H9 (cell line): Measurements from ENCODE around the gene GDPD2. TPM values are rescaled to one million over a fixed set of nuclear protein-coding genes. Genes with fewer than 3 reads are reported as not detected.

Source experiments
- DNase-seq: peaks from one replicate; pipeline ENCODE4 v3.0.0-alpha.2; 2017
- H2AFZ ChIP-seq: one replicate; pipeline ENCODE4 v1.6.1; 2013; ENCODE audit warnings: mild to moderate bottlenecking, low read length, control low read depth, moderate library complexity
- H2AK5ac ChIP-seq: 2 replicates; pipeline ENCODE4 v1.6.1; 2013; ENCODE audit warnings: low read length, control low read depth, mixed read lengths; ENCODE audit not compliant: insufficient read length
- H2BK120ac ChIP-seq: one replicate; pipeline ENCODE4 v1.6.1; 2013; ENCODE audit warnings: low read depth, mild to moderate bottlenecking, low read length, control low read depth, inconsistent platforms; ENCODE audit not compliant: poor library complexity, severe bottlenecking
- H2BK12ac ChIP-seq: 2 replicates; pipeline ENCODE4 v1.6.1; 2013; ENCODE audit warnings: low read length, control low read depth, mixed read lengths, low read depth; ENCODE audit not compliant: insufficient read length
- H2BK15ac ChIP-seq: 2 replicates; pipeline ENCODE4 v1.6.1; 2013; ENCODE audit warnings: low read depth, low read length, control low read depth
- H2BK20ac ChIP-seq: one replicate; pipeline ENCODE4 v1.6.1; 2013; ENCODE audit warnings: low read depth, mild to moderate bottlenecking, low read length, control low read depth, inconsistent platforms; ENCODE audit not compliant: poor library complexity, severe bottlenecking
- H2BK5ac ChIP-seq: 2 replicates; pipeline ENCODE4 v1.6.1; 2013; ENCODE audit warnings: low read length, control low read depth, mixed read lengths; ENCODE audit not compliant: insufficient read length
- H3K14ac ChIP-seq: 2 replicates; pipeline ENCODE4 v1.6.1; 2013; ENCODE audit warnings: low read length, control low read depth; ENCODE audit not compliant: insufficient read depth
- H3K18ac ChIP-seq: 2 replicates; pipeline ENCODE4 v1.6.1; 2013; ENCODE audit warnings: low read depth, mild to moderate bottlenecking, mixed read lengths, low read length, control low read depth; ENCODE audit not compliant: insufficient read length
- H3K23ac ChIP-seq: 2 replicates; pipeline ENCODE4 v1.6.1; 2013; ENCODE audit warnings: low read length, control low read depth, mixed read lengths, low read depth; ENCODE audit not compliant: insufficient read length
- H3K23me2 ChIP-seq: 2 replicates; pipeline ENCODE4 v1.6.1; 2013; ENCODE audit warnings: low read depth, mild to moderate bottlenecking, mixed read lengths, low read length, control low read depth; ENCODE audit not compliant: insufficient read length, poor library complexity, severe bottlenecking
- H3K27ac ChIP-seq: 2 replicates; pipeline ENCODE4 v1.5.1; 2013; ENCODE audit warnings: low read length, control low read depth, mixed read lengths, low read depth; ENCODE audit not compliant: insufficient read length
- H3K27me3 ChIP-seq: 2 replicates; pipeline ENCODE4 v1.6.1; 2013; ENCODE audit warnings: low read length, control low read depth, inconsistent platforms; ENCODE audit not compliant: insufficient read depth
- H3K4ac ChIP-seq: 2 replicates; pipeline ENCODE4 v1.6.1; 2013; ENCODE audit warnings: low read depth, mild to moderate bottlenecking, control low read depth, inconsistent platforms, low read length, moderate library complexity
- H3K4me1 ChIP-seq: 2 replicates; pipeline ENCODE4 v1.6.1; 2013; ENCODE audit warnings: low read length, control low read depth, inconsistent platforms; ENCODE audit not compliant: insufficient read depth
- H3K4me2 ChIP-seq: 2 replicates; pipeline ENCODE4 v1.6.1; 2013; ENCODE audit warnings: low read length, control low read depth, mixed read lengths; ENCODE audit not compliant: insufficient read length, insufficient read depth
- H3K56ac ChIP-seq: 2 replicates; pipeline ENCODE4 v1.6.1; 2013; ENCODE audit warnings: low read depth, mild to moderate bottlenecking, mixed read lengths, low read length, control low read depth; ENCODE audit not compliant: insufficient read length
- H3K79me1 ChIP-seq: 2 replicates; pipeline ENCODE4 v1.6.1; 2013; ENCODE audit warnings: low read depth, mild to moderate bottlenecking, moderate library complexity, low read length, control low read depth, inconsistent platforms; ENCODE audit not compliant: insufficient read depth, poor library complexity, severe bottlenecking
- H3K79me2 ChIP-seq: 2 replicates; pipeline ENCODE4 v1.6.1; 2013; ENCODE audit warnings: low read length, control low read depth, inconsistent platforms; ENCODE audit not compliant: insufficient read depth
- H3K9ac ChIP-seq: 2 replicates; pipeline ENCODE4 v1.6.1; 2013; ENCODE audit warnings: low read length, control low read depth, mixed read lengths; ENCODE audit not compliant: insufficient read length; ENCODE audit errors: extremely low read depth
- H3K9me3 ChIP-seq: one replicate; pipeline ENCODE4 v1.6.1; 2013; ENCODE audit warnings: low read depth, low read length, inconsistent platforms; ENCODE audit not compliant: control insufficient read depth
- H3T11ph ChIP-seq: one replicate; pipeline ENCODE4 v1.6.1; 2013; ENCODE audit warnings: mild to moderate bottlenecking, low read length, control low read depth, inconsistent platforms
- H4K20me1 ChIP-seq: one replicate; pipeline ENCODE4 v1.6.1; 2013; ENCODE audit not compliant: control insufficient read depth, insufficient read length, insufficient read depth
- H4K5ac ChIP-seq: 2 replicates; pipeline ENCODE4 v1.6.1; 2013; ENCODE audit warnings: low read depth, mild to moderate bottlenecking, mixed read lengths, low read length, control low read depth; ENCODE audit not compliant: insufficient read length
- H4K8ac ChIP-seq: replicated peaks from 2 replicates; pipeline ENCODE4 v1.6.1; 2013; ENCODE audit warnings: low read length, control low read depth, mixed read lengths, low read depth; ENCODE audit not compliant: insufficient read length
- H4K91ac ChIP-seq: 2 replicates; pipeline ENCODE4 v1.6.1; 2013; ENCODE audit warnings: low read depth, mild to moderate bottlenecking, moderate library complexity, mixed read lengths, low read length, control low read depth; ENCODE audit not compliant: insufficient read length
- H3K27ac Mint-ChIP-seq, 3 experiments: 2 replicates in 2 of 3; 3 replicates in 1 of 3; pipeline ENCODE4 v1.8.0; 2020 to 2021; ENCODE audit warnings: mixed read lengths in 3 of 3, mild to moderate bottlenecking in 1 of 3, moderate library complexity in 1 of 3
- H3K27me3 Mint-ChIP-seq: 2 replicates; pipeline ENCODE4 v1.8.0; 2021; ENCODE audit warnings: low read depth, mild to moderate bottlenecking, moderate library complexity, mixed read lengths
- H3K36me3 Mint-ChIP-seq, 3 experiments: 2 replicates in 2 of 3; 3 replicates in 1 of 3; pipeline ENCODE4 v1.8.0; 2020 to 2021; ENCODE audit warnings: low read depth in 3 of 3, mixed read lengths in 3 of 3; ENCODE audit not compliant: insufficient read depth in 1 of 3
- H3K4me1 Mint-ChIP-seq, 2 experiments: 2 replicates each; pipeline ENCODE4 v1.8.0; 2020; ENCODE audit warnings: mixed read lengths in 2 of 2
- H3K4me3 Mint-ChIP-seq, 2 experiments: 2 replicates in 1 of 2; 3 replicates in 1 of 2; pipeline ENCODE4 v1.8.0; 2020 to 2021; ENCODE audit warnings: mild to moderate bottlenecking in 2 of 2, mixed read lengths in 2 of 2, moderate library complexity in 1 of 2
- H3K9me3 Mint-ChIP-seq, 2 experiments: 2 replicates in 1 of 2; 3 replicates in 1 of 2; pipeline ENCODE4 v1.8.0; 2020; ENCODE audit warnings: mild to moderate bottlenecking in 2 of 2, mixed read lengths in 2 of 2, moderate library complexity in 1 of 2
- CTCF ChIP-seq: fragments of 200-600 bp; sonication (generic); conservative IDR thresholded peaks from 3 replicates; pipeline ENCODE4 v1.8.0; 2021; ENCODE audit warnings: antibody characterized with exemption, mild to moderate bottlenecking
- WGBS: extraction: QIAGEN DNeasy Blood & Tissue Kit; methylation state at CpG from one replicate; pipeline ENCODE4 v1.1.7; 2013; ENCODE audit warnings: missing lambda C conversion rate, low lambda C conversion rate, mixed read lengths; ENCODE audit not compliant: insufficient read length; ENCODE audit errors: extremely low coverage; 5-methylcytosine and 5-hydroxymethylcytosine counted together
- total RNA-seq: library from RNA; stranded (reverse); gene quantifications from 2 replicates; pipeline ENCODE4 v1.2.1, GENCODE V29; 2021

Gene GDPD2
- total RNA-seq, 1 experiment from 2014 or later: 13.9 TPM

GRCh38 chrX:70455366-70456202 lies 32.5 kb downstream of the GDPD2 start:
- H2BK15ac ChIP-seq: no peak overlapping the region
- Mint-ChIP-seq H3K4me1 (peaks cover 32 to 36% of the 10 kb centered on the region in 2 experiments), H3K27me3 (no peaks in the 10 kb centered on the region; the same call in 1 of the 2 replicates), H3K4me3 (peak overlapping the region; percentile 89 to 95), H3K36me3 (peaks cover 18 to 37% (median 33%) of the 10 kb centered on the region in 3 experiments), H3K27ac (peak overlapping the region; percentile 44 to 99 (median 94); a peak in 6 of 7 replicates), H3K9me3 (peaks cover 68 to 69% of the 10 kb centered on the region in 2 experiments)
- no peak overlapping the region for H4K8ac ChIP-seq
- no peak overlapping the region for H2BK12ac ChIP-seq
- H3K79me2 ChIP-seq: peaks cover 19% of the 10 kb centered on the region
- no peak overlapping the region for H2AFZ ChIP-seq
- H3K9me3 ChIP-seq: peaks cover 12% of the 10 kb centered on the region
- H3K27ac ChIP-seq: no peak overlapping the region
- H2BK20ac ChIP-seq: no peak overlapping the region
- TF ChIP-seq CTCF: no peak
- H3T11ph ChIP-seq: no peak overlapping the region
- H3K9ac ChIP-seq: peak overlapping the region; percentile 77
- no peak overlapping the region for H3K23ac ChIP-seq
- no peaks in the 10 kb centered on the region for H3K4me1 ChIP-seq
- no peak overlapping the region for H2AK5ac ChIP-seq
- H4K5ac ChIP-seq: no peak overlapping the region
- no peaks in the 10 kb centered on the region for H4K20me1 ChIP-seq
- H3K27me3 ChIP-seq: no peaks in the 10 kb centered on the region
- peak overlapping the region; percentile 10 for H3K18ac ChIP-seq
- H4K91ac ChIP-seq: peak overlapping the region; percentile 72
- no peaks in the 10 kb centered on the region for H3K79me1 ChIP-seq
- no CpG with 5 or more reads among the region's 32 CpGs for WGBS
- H3K56ac ChIP-seq: no peak overlapping the region
- no peak overlapping the region; the same call in 1 of the 2 replicates for H3K4ac ChIP-seq
- H3K4me2 ChIP-seq: peak overlapping the region; percentile 76
- no peak overlapping the region for H2BK5ac ChIP-seq
- H3K14ac ChIP-seq: peak overlapping the region; percentile 33; the same call in 1 of the 2 replicates
- no peak overlapping the region for H2BK120ac ChIP-seq
- no peak for DNase-seq
- peaks cover 4% of the 10 kb centered on the region for H3K23me2 ChIP-seq
